Activated T-cell treated with anti-CD3 and anti-CD28 coated beads, Interleukin-2, amount 50 U/mL, for 48 hours (primary cell): ENCODE data around the gene ARHGEF9.
"Not testable (repeated sequence)": the region's sequence is repeated elsewhere in the genome, so short reads cannot be mapped to it uniquely, and the experiment has no call there.

Experiments used
- DNase-seq, 2 experiments: peaks; one replicate each; pipeline ENCODE4 v3.0.0-alpha.2; 2020

Gene ARHGEF9

GRCh38 chrX:63784902-63785707 lies at the start of gene ARHGEF9:
TSS of gene ARHGEF9 (minus strand) at chrX:63785214. CDS start at chrX:63785145, 69 bp downstream.
- DNase-seq: peak in 1 of 2 experiments; percentile 15

DNA sequence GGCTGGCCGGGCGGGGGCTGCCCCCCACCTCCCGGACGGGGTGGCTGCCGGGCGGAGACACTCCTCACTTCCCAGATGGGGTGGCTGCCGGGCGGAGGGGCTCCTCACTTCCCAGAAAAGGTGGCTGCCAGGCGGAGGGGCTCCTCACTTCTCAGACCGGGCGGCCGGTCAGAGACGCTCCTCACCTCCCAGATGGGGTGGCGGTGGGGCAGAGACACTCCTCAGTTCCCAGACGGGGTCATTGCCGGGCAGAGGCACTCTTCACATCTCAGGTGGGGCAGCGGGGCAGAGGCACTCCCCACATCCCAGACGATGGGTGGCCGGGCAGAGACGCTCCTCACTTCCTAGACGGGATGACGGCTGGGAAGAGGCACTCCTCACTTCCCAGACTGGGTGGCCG lies 40.4 kb upstream of the ARHGEF9 start:
- DNase-seq: not testable (repeated sequence)

- no peak for DNase-seq
Observed at GRCh38 chrX:63818156-63818555, 33.1 kb upstream of the ARHGEF9 start.

DNA sequence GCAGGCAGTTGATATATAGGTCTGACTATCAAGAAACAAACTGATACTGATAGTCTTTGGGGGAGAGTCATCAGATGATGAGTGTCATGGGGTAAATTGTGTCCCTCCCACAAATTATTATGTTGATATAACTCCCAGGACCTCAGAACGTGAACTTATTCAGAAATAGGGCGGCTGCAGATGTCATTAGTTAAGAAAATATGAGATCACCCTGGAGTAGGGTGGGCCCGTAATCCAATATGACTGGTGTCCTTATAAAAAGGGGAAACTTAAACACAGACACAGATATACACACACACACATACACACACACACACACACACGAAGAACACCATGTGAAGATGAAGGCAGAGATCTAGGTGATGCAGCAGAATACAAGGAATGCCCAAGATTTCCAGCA lies 32.7 kb upstream of the ARHGEF9 start:
- no peak for DNase-seq

DNA sequence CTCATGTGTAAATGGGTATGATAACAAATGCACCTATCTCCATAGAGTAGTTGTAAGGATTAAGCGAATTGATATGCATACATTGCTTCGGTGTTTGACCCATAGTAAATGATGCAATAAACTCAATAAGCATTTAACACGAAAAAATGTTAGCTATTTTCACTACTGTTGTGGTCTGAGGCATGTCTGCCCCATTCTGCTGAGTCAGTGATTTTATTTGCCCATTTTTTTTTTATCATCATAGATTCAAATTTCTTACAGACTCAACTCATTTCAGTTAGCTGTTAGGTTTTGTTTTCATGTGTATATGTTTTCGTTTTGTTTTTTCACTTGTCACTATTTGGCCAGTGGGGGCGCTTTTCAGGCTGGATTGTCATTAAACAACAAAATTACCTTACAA lies 27.8 kb upstream of the ARHGEF9 start:
- DNase-seq: no peak

- DNase-seq: no peak
Observed at GRCh38 chrX:63810746-63811145, 25.7 kb upstream of the ARHGEF9 start.

GRCh38 chrX:63809173-63809572 lies 24.2 kb upstream of the ARHGEF9 start:
- no peak for DNase-seq

DNA sequence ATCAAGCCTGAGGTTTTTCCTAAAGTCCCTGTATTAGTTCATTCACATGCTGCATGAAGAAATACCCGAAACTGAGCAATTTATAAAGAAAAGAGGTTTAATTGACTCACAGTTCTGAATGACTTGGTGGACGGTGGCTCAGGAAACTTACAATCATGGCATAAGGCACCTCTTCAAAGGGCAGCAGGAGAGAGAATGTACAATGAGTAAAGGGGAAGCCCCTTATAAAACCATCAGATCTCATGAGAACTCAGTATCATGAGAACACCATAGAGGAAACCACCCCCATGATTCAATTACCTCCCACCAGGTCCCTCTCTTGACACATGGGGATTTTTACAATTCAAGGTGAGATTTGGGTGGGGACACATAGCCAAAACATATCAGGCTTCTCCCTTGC lies 10.4 kb upstream of the ARHGEF9 start:
- DNase-seq: not testable (repeated sequence)

- DNase-seq: no peak
Observed at GRCh38 chrX:63785708-63786040, 660 bp upstream of the ARHGEF9 start.

DNA sequence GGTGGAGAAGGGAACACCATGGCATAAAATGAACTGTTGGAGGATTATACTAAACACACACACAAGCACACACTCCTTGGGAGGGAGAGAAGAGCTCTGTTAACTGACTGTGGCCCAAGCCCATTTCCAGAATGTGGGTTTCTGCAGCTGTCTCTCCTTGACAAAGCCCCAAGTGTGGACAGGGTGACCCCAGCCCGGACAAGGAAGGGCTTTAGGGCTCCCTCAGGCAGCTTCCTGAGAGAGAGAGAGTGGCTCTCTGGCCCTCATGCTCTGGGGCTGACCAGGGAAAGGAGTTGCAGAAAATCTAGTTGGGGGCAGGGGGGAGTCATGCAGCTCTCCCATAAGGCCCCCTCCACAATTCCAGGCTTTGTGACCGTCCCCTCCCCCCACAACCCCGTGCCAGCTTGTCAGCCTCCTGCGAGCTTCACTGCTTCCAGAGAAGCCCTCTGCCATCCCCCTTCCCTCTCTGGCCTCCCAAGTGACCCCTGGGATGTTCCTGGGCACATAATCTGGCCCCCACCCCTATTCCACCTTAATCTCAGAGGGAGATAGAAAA lies 590 bp downstream of the ARHGEF9 start:
- no peak for DNase-seq

DNA sequence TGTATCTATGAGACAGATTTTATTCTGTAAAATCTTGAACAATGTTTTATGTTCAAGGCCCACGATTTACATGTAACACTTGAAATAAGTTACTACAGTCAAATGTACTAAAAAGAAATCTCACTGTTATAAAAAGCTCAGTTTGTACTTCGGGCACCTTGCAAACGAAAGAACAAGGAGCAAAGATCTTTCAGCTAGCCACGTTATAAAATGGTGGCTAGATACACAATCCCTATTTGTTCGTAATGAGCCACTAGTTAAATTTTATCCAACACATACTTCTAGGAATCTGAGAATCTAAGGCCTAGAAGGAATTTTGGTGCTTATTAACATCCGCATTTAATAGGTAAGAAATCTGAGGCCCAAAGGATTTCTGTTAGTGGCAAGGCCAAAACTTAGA lies 2.5 kb downstream of the ARHGEF9 start:
- DNase-seq: no peak

GRCh38 chrX:63768760-63769159 lies 16.3 kb downstream of the ARHGEF9 start:
- no peak for DNase-seq

GRCh38 chrX:63765712-63766111 lies 19.3 kb downstream of the ARHGEF9 start:
- DNase-seq: no peak

GRCh38 chrX:63764946-63765345 lies 20.1 kb downstream of the ARHGEF9 start:
- no peak for DNase-seq

GRCh38 chrX:63761639-63762038 lies 23.4 kb downstream of the ARHGEF9 start:
- no peak for DNase-seq

- no peak for DNase-seq
Observed at GRCh38 chrX:63758011-63758410, 27.0 kb downstream of the ARHGEF9 start.

- no peak for DNase-seq
Observed at GRCh38 chrX:63755892-63756291, 29.1 kb downstream of the ARHGEF9 start.

DNA sequence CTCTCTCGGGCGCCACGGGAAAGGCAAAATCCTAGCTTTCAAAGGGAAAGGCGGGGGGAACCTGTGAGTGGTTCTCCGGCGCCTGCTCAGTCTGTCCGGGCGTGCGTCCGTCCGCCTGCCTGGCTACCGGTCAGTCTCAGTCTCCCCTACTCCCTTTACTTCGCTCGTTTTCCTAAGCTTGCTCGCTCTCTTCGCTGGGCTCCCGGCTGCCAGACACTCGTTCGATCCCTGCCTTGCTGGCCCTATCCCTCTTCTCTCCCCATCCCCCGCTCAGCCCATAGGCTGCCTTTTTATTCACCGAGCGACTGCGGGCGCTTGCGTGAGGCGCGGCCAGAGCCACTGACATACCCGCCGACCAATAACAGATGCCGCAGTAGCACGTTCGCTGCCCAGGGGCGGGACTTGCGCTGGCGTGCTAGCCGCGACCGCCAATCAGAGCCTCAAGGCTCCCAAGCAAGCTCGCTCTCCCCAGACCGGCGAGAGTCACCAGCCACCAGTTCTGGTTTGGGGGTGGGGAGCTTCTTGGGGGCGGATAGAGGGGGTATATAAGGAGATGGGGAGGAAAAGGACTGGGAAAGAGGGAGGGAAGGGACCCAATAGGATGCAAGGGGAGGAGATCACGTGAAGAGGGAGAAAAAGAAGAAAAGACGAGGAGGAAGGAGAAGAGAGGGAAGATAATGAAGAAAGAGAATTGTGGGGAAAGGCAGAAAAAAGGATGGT lies 30.0 kb downstream of the ARHGEF9 start:
- DNase-seq: peak; percentile 81 to 88

- no peak for DNase-seq
Observed at GRCh38 chrX:63754136-63754859, 30.7 kb downstream of the ARHGEF9 start.

DNA sequence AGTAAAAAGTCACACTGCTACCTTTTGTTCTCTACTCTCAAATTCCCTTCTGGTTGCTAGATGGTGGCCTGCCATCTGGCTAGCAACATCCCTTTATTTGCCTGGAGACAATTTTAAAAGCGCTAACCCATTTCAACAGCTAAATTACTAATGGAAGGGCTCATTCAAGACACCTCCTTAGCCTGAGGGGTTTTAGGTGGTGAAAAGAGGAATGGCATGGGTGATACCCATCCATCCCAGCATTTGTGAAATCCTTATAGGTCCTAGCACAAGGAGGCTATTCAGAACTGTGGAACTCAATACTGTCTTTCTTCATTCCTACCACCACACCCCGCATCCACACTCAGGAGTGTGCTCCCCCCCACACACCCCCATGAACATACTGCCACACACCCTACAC lies 33.5 kb downstream of the ARHGEF9 start:
- DNase-seq: no peak

- no peak for DNase-seq
Observed at GRCh38 chrX:63750811-63751210, 34.2 kb downstream of the ARHGEF9 start.

GRCh38 chrX:63747331-63747730 lies 37.7 kb downstream of the ARHGEF9 start:
- DNase-seq: no peak

DNA sequence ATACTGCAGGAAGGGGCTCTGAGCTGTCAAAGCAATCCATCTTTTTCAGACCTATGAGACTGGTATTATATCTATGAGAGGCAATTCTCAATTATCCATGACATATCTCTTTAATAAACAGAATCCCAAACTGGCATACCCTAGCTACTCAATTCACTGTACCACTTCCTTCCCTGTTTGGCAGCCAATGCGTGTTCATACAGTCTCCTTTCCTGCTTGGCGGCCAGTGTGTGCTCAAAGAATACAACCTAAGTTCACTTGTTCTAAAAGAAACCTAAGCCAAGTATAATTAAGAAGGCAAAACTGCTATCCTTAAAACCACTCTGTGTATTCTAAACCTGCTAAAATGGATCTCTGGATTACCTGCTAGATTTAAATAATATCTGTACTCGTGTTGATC lies 38.3 kb downstream of the ARHGEF9 start:
- no peak for DNase-seq
